ENCODE measurements around the gene KRT8.

Gene KRT8

GRCh38 chr12:52903285-52903854, 1.5 kb downstream of the KRT8 start:
- TF ChIP-seq CTCF (IDR thresholded peaks at IDR 0.05; ENCODE audit: low read depth, low read length, missing control alignments): no peak
- DNase-seq (ENCODE audit: low read depth): no peak
- H3K4me3 ChIP-seq (ENCODE audit: low read depth, low read length): peak overlapping the region; percentile 22

GRCh38 chr12:52901715-52902541, 2.9 kb downstream of the KRT8 start:
- no peak for DNase-seq (ENCODE audit: low read depth)
- no peak for TF ChIP-seq CTCF (IDR thresholded peaks at IDR 0.05; ENCODE audit: low read depth, low read length, missing control alignments)
- H3K4me3 ChIP-seq (ENCODE audit: low read depth, low read length): no peak overlapping the region

DNA sequence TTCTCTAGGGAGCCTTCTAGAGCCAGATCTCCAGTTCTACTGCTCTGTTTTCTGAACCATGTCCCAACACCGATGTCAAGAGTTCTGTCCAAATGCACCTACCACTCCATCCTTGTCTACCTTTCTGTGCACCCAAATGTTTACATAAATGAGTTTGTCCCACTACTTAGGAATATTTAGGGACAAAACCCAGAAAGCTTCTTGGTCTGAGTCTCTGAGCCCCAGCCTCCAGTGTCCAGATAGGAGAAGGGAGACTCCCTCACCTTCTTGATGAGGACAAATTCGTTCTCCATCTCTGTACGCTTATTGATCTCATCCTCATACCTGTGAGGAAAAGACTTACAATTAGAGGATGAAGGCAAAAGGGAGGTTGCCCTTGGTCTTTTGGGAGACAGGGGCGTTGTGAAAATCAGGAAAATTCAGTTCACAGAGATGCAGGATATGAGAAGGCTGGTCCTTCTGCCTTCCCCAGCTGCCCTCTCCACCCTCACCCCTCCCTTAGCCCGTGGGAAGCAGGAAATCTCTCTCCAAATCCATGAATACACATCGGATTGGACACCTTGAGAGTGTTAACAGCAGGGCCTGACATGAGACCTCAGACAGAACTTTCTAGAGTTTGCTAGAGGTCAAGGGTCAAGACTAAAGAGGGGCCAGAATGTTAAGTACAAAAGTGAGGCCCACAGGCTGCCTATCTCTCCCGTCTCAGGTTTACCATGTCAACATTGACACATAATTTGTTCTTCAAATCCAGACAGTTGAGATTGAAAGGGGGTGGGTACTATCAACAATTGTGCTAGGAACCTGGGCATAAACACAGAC, 3.8 kb downstream of the KRT8 start:
- DNase-seq (ENCODE audit: low read depth): no peak

GRCh38 chr12:52900166-52900895, 4.5 kb downstream of the KRT8 start:
- DNase-seq (ENCODE audit: low read depth): no peak
- TF ChIP-seq CTCF (IDR thresholded peaks at IDR 0.05; ENCODE audit: low read depth, low read length, missing control alignments): no peak
- no peak overlapping the region for H3K4me3 ChIP-seq (ENCODE audit: low read depth, low read length)

More for the DNA sequence above, 3.8 kb downstream of the KRT8 start:
- TF ChIP-seq CTCF (IDR thresholded peaks at IDR 0.05; ENCODE audit: low read depth, low read length, missing control alignments): no peak
- no peak overlapping the region for H3K4me3 ChIP-seq (ENCODE audit: low read depth, low read length)

DNA sequence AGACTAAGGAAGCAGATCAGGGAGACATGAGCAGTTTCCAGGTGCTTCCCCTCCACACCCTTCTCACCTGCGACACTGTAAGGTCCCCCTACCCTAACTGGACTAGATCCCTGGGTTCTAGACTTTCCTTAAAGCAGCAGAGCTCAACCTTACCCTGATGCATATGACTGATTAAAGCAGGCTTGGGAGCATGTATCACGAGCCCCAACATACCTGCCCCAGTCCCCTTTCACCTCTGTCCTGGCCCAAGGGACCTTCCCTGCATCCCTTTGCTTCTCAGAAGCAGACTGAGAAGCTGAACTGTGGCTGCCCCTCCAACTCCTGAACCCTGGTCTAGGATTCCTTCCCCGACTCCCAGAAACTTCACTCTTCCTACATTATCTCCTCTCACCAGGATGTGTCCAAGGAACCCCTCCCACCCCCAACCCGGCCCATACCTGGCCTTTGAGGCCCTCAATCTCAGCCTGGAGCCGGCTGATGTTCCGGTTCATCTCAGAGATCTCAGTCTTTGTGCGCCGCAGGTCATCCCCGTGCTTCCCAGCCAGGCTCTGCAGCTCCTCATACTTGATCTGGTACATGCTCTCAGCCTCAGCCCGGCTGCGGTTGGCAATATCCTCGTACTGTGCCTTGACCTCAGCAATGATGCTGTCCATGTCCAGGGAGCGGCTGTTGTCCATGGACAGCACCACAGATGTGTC, 5.4 kb downstream of the KRT8 start:
- no peak overlapping the region for H3K4me3 ChIP-seq (ENCODE audit: low read depth, low read length)
- no peak for DNase-seq (ENCODE audit: low read depth)
- no peak for TF ChIP-seq CTCF (IDR thresholded peaks at IDR 0.05; ENCODE audit: low read depth, low read length, missing control alignments)

Measured in GM12864 (cell line).